T-helper 1 cell treated with Interleukin-12 subunit alpha and Interleukin-12 subunit beta and Interleukin-4 antibody, amounts not matched to agents 30 μg/mL and 1 μg/mL, for 36 hours (primary cell): Measurements from ENCODE around the gene PHLDA2.

Source experiments
- H3K27ac Mint-ChIP-seq: one replicate; pipeline ENCODE4 v1.8.0; 2021; ENCODE audit warnings: mild to moderate bottlenecking, mixed read lengths
- H3K27me3 Mint-ChIP-seq: one replicate; pipeline ENCODE4 v1.8.0; 2021; ENCODE audit warnings: low read depth, mixed read lengths
- H3K36me3 Mint-ChIP-seq: one replicate; pipeline ENCODE4 v1.8.0; 2021; ENCODE audit warnings: low read depth, mixed read lengths
- H3K4me1 Mint-ChIP-seq: one replicate; pipeline ENCODE4 v1.8.0; 2021; ENCODE audit warnings: low read depth, mixed read lengths
- H3K4me3 Mint-ChIP-seq: one replicate; pipeline ENCODE4 v1.8.0; 2021; ENCODE audit warnings: mild to moderate bottlenecking, moderate library complexity, mixed read lengths
- H3K9me3 Mint-ChIP-seq: one replicate; pipeline ENCODE4 v1.8.0; 2021; ENCODE audit warnings: mixed read lengths

PHLDA2 gene

DNA sequence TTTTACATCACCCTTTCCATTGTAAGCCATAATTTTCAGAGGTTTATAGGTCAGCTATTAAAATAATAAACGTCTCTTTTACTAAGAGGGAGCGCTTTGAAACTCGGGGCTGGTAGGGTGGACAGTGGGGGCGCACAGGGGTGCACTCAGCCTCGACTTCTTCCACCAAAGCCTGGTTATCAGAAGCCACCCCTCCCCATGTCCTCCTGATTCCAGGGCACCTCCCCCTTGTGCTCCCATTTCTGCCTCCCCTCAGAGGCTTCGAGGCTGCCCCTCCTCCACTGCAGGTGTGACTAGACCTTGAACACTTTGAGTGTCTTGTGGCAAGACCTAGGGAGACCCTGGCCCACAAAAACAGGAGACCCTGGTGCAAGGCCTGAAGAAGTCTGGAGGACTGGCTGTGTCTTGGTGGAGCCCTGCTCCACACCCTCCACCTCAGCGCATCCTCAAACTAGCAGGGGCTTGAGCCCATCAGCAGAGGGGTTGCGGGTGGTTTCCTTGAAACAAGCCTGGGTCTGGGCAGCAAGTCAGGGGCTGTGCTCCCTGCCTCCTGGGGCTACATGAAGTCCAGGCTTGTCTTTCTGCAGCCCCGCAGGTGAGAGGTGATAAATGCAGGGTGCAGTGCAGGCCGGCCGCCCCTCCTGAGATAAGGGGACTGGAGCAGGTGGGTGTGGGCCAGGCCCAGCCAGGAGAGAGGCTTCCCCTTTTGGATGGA lies 46.7 kb downstream of the PHLDA2 start:
- Mint-ChIP-seq H3K9me3 (no peaks in the 10 kb centered on the region), H3K36me3 (no peaks in the 10 kb centered on the region), H3K27me3 (peaks cover 36% of the 10 kb centered on the region), H3K27ac (no peak overlapping the region), H3K4me1 (no peaks in the 10 kb centered on the region), H3K4me3 (peak overlapping the region; percentile 8)

DNA sequence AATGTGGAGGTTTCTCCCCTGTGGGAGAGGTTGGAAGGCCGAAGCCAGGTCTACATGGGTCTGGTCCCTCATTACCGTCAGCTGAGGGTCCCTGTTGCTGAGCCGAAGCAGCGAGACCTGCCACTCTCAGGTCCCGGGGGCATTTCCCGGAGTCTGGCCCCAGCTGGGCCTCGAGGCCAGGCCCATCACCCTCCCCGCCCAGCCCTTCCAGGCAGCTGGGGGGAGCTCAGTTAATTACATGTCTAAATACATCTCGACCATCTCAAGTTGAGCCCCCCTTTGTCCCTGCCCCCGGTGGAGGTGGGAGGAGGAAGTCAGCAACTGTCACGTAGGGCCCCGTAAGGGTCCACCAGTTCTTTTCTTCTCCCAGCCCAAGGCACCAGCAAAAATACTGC lies 47.2 kb downstream of the PHLDA2 start:
- H3K4me1 Mint-ChIP-seq = no peaks in the 10 kb centered on the region
- peaks cover 31% of the 10 kb centered on the region for H3K27me3 Mint-ChIP-seq
- no peak overlapping the region for H3K4me3 Mint-ChIP-seq
- no peaks in the 10 kb centered on the region for H3K9me3 Mint-ChIP-seq
- no peak overlapping the region for H3K27ac Mint-ChIP-seq
- H3K36me3 Mint-ChIP-seq = no peaks in the 10 kb centered on the region

DNA sequence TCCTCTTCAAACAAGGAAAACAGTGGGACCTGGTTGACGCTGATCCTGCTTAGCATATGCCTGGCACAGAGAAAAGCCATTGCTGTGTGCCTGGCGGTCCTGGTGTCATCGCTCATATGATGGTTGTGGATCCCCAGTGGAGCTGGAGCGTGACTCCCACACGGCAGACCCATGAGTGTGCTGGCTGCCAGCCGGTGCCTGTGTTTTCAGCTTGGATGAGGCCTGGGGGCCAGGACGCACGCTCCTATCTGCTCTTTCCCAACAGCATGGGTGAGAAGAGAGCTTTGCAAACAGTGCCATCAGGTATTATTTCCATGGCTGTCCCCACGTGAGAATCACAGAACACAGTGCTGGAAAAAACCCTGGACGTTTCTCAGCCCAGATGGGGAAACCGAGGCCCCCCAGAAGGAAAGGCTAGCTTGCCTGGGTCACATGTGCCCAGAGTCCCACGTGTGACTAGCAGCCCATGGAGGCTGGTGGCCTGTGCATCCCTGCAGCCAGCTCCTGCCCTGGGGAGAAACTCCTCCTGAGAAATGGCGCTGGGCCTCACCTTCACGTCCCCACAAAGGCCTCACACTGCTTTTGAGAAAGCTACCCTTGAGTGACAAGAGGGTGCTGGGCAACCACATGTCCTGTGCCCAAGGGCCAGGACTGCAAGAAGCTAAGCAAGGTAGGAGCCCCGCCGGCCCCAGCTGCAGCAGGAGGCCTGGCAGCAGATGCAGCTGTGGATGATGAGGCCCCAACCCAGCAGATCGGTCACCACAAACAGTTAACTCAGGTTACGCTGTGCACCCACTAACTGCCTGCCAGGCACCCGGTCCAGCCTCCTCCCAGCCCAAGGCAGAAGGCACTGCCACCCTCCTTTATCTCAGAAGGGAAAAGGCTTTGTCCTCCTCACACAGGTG lies 47.9 kb downstream of the PHLDA2 start:
- Mint-ChIP-seq H3K27me3 (peaks cover 26% of the 10 kb centered on the region), H3K27ac (no peak overlapping the region), H3K4me3 (no peak overlapping the region), H3K9me3 (no peaks in the 10 kb centered on the region), H3K36me3 (no peaks in the 10 kb centered on the region), H3K4me1 (no peaks in the 10 kb centered on the region)

DNA sequence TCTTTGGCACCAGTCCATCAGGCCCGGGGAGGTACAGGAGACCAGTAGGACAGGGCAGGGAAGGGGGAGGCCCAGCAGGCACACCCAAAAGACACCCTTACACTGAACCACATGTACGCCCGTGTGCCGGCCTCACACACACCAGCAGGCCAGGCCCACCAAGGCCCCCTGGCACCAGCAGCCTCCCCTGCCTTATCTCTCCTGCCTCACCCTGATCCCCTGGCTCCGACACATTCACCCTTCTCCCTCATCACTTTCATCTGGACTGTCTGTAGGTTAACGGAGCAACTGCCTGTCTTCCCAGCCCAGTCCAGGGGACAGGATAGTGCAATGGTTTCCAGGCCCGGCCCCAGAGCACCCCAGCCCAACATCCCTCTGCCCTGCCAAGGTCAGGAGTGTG lies 48.6 kb downstream of the PHLDA2 start:
- H3K27me3 Mint-ChIP-seq = peaks cover 26% of the 10 kb centered on the region
- no peak overlapping the region for H3K4me3 Mint-ChIP-seq
- H3K9me3 Mint-ChIP-seq = no peaks in the 10 kb centered on the region
- no peaks in the 10 kb centered on the region for H3K36me3 Mint-ChIP-seq
- H3K27ac Mint-ChIP-seq = no peak overlapping the region
- H3K4me1 Mint-ChIP-seq = no peaks in the 10 kb centered on the region

DNA sequence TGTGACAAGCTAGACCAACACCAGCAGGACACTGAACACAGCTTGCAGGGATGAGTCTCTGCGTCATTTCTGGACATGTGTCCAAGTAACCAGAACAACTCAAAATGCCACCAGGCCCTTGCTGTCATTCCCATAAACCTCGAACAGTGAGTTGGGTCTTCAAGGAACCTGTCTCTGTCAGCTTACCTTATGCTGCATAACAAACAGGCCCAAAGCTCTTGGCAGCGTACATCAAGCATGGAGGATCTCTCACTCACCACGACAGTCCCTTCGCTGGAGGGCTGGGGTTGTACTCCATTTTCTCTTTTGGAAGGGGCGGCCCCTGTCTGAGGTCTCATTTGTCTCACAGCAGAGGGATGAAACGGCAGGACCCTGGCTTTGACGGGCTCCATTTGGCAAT lies 50.4 kb downstream of the PHLDA2 start:
- H3K4me3 Mint-ChIP-seq = no peak overlapping the region
- H3K9me3 Mint-ChIP-seq = no peaks in the 10 kb centered on the region
- no peak overlapping the region for H3K27ac Mint-ChIP-seq
- peaks cover 23% of the 10 kb centered on the region for H3K27me3 Mint-ChIP-seq
- H3K4me1 Mint-ChIP-seq = no peaks in the 10 kb centered on the region
- H3K36me3 Mint-ChIP-seq = no peaks in the 10 kb centered on the region
